Measurements from ENCODE around the gene ANAPC15.
"Not testable (repeated sequence)": the region's sequence is repeated elsewhere in the genome, so short reads cannot be mapped to it uniquely, and the experiment has no call there.

Gene ANAPC15

GRCh38 chr11:72112143-72112977 lies at the start of gene ANAPC15:
ANAPC15 (minus strand) TSS chr11:72112695; CDS start chr11:72111276, 1,419 bp downstream.
- in situ Hi-C loops (cut with HindIII; ENCODE audit: low sequenced_read_pairs): no loop called here
- DNase-seq (ENCODE audit: low read depth, low spot score): peak; percentile 100
- TF ChIP-seq CTCF (IDR thresholded peaks at IDR 0.05; ENCODE audit: low read depth, low read length): no peak

GRCh38 chr11:72160319-72160718 lies 47.8 kb upstream of the ANAPC15 start:
- DNase-seq (ENCODE audit: low read depth, low spot score): no peak
- in situ Hi-C loops (cut with HindIII; ENCODE audit: low sequenced_read_pairs): no loop called here
- H3K4me3 ChIP-seq (ENCODE audit: low read depth, low read length): no peak overlapping the region
- TF ChIP-seq CTCF (IDR thresholded peaks at IDR 0.05; ENCODE audit: low read depth, low read length): no peak

More at GRCh38 chr11:72112143-72112977, at the start of gene ANAPC15:
- peak within 1 kb of the TSS; percentile 86 for H3K4me3 ChIP-seq (ENCODE audit: low read depth, low read length)

- in situ Hi-C loops (cut with HindIII; ENCODE audit: low sequenced_read_pairs): no loop called here
- no peak overlapping the region for H3K4me3 ChIP-seq (ENCODE audit: low read depth, low read length)
- no peak for DNase-seq (ENCODE audit: low read depth, low spot score)
- TF ChIP-seq CTCF (IDR thresholded peaks at IDR 0.05; ENCODE audit: low read depth, low read length): no peak
Measured at GRCh38 chr11:72157131-72157530, 44.6 kb upstream of the ANAPC15 start.

- in situ Hi-C loops (cut with HindIII; ENCODE audit: low sequenced_read_pairs): no loop called here
- no peak for DNase-seq (ENCODE audit: low read depth, low spot score)
- TF ChIP-seq CTCF (IDR thresholded peaks at IDR 0.05; ENCODE audit: low read depth, low read length): no peak
- H3K4me3 ChIP-seq (ENCODE audit: low read depth, low read length): no peak overlapping the region
Measured at GRCh38 chr11:72155751-72156150, 43.3 kb upstream of the ANAPC15 start.

GRCh38 chr11:72154816-72155215 lies 42.3 kb upstream of the ANAPC15 start:
- no peak overlapping the region for H3K4me3 ChIP-seq (ENCODE audit: low read depth, low read length)
- in situ Hi-C loops (cut with HindIII; ENCODE audit: low sequenced_read_pairs): no loop called here
- no peak for TF ChIP-seq CTCF (IDR thresholded peaks at IDR 0.05; ENCODE audit: low read depth, low read length)
- DNase-seq (ENCODE audit: low read depth, low spot score): no peak

GRCh38 chr11:72153874-72154273 lies 41.4 kb upstream of the ANAPC15 start:
- DNase-seq (ENCODE audit: low read depth, low spot score); H3K4me3 ChIP-seq (ENCODE audit: low read depth, low read length); in situ Hi-C loops (cut with HindIII; ENCODE audit: low sequenced_read_pairs): not testable (repeated sequence)

GRCh38 chr11:72150882-72151281 lies 38.4 kb upstream of the ANAPC15 start:
- no peak overlapping the region for H3K4me3 ChIP-seq (ENCODE audit: low read depth, low read length)
- DNase-seq (ENCODE audit: low read depth, low spot score): no peak
- in situ Hi-C loops (cut with HindIII; ENCODE audit: low sequenced_read_pairs): no loop called here
- TF ChIP-seq CTCF (IDR thresholded peaks at IDR 0.05; ENCODE audit: low read depth, low read length): no peak

Data from astrocyte of the spinal cord (primary cell).